Hepatocyte (in vitro differentiated cells): Measurements from ENCODE around the gene KDM4B. TPM values are rescaled to one million over a fixed set of nuclear protein-coding genes. Genes with fewer than 3 reads are reported as not detected.

Experiments used
- DNase-seq: peaks from one replicate; pipeline ENCODE4 v3.0.0-alpha.2; 2016; ENCODE audit warnings: low spot score
- H2AFZ ChIP-seq: fragments of 200-600 bp; sonication (generic); 2 replicates; pipeline ENCODE4 v1.6.0; 2016; ENCODE audit warnings: antibody characterized with exemption, mild to moderate bottlenecking
- H3K27ac ChIP-seq: fragments of 200-600 bp; sonication (generic); 2 replicates; pipeline ENCODE4 v1.5.1; 2016; ENCODE audit warnings: mild to moderate bottlenecking
- H3K27me3 ChIP-seq: fragments of 200-600 bp; sonication (generic); 2 replicates; pipeline ENCODE4 v1.6.1; 2016
- H3K36me3 ChIP-seq: fragments of 200-600 bp; sonication (generic); replicated peaks from 2 replicates; pipeline ENCODE4 v1.5.1; 2016; ENCODE audit warnings: low read depth; ENCODE audit not compliant: insufficient read depth
- H3K4me1 ChIP-seq: fragments of 200-600 bp; sonication (generic); 2 replicates; pipeline ENCODE4 v1.5.1; 2016; ENCODE audit warnings: mild to moderate bottlenecking, moderate library complexity; ENCODE audit not compliant: insufficient read depth
- H3K4me2 ChIP-seq: fragments of 200-600 bp; sonication (generic); 2 replicates; pipeline ENCODE4 v1.6.0; 2016
- H3K4me3 ChIP-seq: fragments of 200-600 bp; sonication (generic); 2 replicates; pipeline ENCODE4 v1.5.1; 2016; ENCODE audit warnings: mild to moderate bottlenecking
- H3K79me2 ChIP-seq: fragments of 200-600 bp; sonication (generic); 2 replicates; pipeline ENCODE4 v1.6.0; 2017; ENCODE audit warnings: mild to moderate bottlenecking
- H3K9me2 ChIP-seq: fragments of 200-600 bp; sonication (generic); replicated peaks from 2 replicates; pipeline ENCODE4 v1.6.0; 2017; ENCODE audit warnings: mild to moderate bottlenecking; ENCODE audit not compliant: insufficient read depth
- H3K9me3 ChIP-seq: fragments of 200-600 bp; sonication (generic); 2 replicates; pipeline ENCODE4 v1.5.1; 2016; ENCODE audit warnings: low read depth, mild to moderate bottlenecking
- H4K20me1 ChIP-seq: fragments of 200-600 bp; sonication (generic); 2 replicates; pipeline ENCODE4 v1.6.0; 2016; ENCODE audit warnings: mild to moderate bottlenecking; ENCODE audit not compliant: insufficient read depth, poor library complexity, severe bottlenecking
- EZH2 ChIP-seq: fragments of 200-600 bp; sonication (generic); IDR thresholded peaks from 2 replicates; pipeline ENCODE4 v1.6.1; 2016; ENCODE audit warnings: antibody characterized with exemption, mild to moderate bottlenecking, borderline replicate concordance
- EZH2phosphoT487 ChIP-seq: fragments of 200-600 bp; sonication (generic); IDR thresholded peaks from one replicate; pipeline ENCODE4 v1.6.1; 2018; ENCODE audit warnings: antibody characterized with exemption, mild to moderate bottlenecking, low read depth, moderate library complexity; ENCODE audit not compliant: unreplicated experiment, severe bottlenecking
- WGBS: methylation state at CpG from one replicate; pipeline ENCODE4 v1.1.6; 2016; ENCODE audit warnings: low lambda C conversion rate; ENCODE audit errors: missing lambda C conversion rate; 5-methylcytosine and 5-hydroxymethylcytosine counted together
- polyA plus RNA-seq: library from polyadenylated mRNA; unstranded; fragments of >200 nt; fragmentation: Nextera tagmentation; extraction: Ambion mirVana; gene quantifications from 2 replicates; pipeline ENCODE4 v1.2.1, GENCODE V29; 2016
- total RNA-seq: library from RNA; depleted of rRNA; stranded (reverse); fragments of >200 nt; gene quantifications from 2 replicates; pipeline ENCODE4 v1.2.3, GENCODE V29; 2014
- TF ChIP-seq, protein P1 (sequence below): fragments of 200-600 bp; sonication (generic); IDR thresholded peaks from 2 replicates; pipeline ENCODE4 v1.5.1; 2016; ENCODE audit warnings: antibody characterized with exemption, mild to moderate bottlenecking; ENCODE audit not compliant: poor library complexity

The KDM4B gene
- total and polyA plus RNA-seq, 2 experiments from 2014 or later = 22.2 to 29.6 TPM

DNA sequence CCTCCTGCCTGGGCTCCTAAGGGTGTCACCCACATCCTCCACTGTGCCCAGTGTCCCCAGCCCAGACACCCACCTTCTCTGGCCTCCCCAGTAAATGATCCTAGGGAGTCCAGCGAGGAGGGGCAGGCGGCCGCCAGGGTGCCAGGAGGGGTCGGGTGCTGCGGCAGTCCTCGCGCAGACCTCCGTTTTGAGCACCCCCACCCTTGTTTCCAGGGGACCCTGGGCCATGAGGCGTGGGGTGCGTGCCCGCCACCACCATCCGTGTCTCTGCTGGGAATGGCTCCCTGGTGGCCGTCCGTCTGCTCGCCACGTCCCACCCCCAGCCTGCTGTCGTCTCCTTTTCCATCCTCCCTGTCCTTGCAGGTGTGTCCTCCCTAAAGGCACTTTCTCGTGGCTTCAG is 133.0 kb downstream of the KDM4B start:
- Histone ChIP-seq H3K4me1 (peaks cover 18% of the 10 kb centered on the region), H3K4me2 (no peak overlapping the region), H4K20me1 (no peaks in the 10 kb centered on the region), H3K79me2 (peaks cover 4% of the 10 kb centered on the region), H3K9me2 (no peaks in the 10 kb centered on the region), H3K9me3 (peaks cover 15% of the 10 kb centered on the region), H2AFZ (no peak overlapping the region), H3K4me3 (no peak overlapping the region), H3K27me3 (no peaks in the 10 kb centered on the region), H3K36me3 (no peaks in the 10 kb centered on the region), H3K27ac (no peak overlapping the region)
- no peak for DNase-seq
- TF ChIP-seq, protein P1, sequence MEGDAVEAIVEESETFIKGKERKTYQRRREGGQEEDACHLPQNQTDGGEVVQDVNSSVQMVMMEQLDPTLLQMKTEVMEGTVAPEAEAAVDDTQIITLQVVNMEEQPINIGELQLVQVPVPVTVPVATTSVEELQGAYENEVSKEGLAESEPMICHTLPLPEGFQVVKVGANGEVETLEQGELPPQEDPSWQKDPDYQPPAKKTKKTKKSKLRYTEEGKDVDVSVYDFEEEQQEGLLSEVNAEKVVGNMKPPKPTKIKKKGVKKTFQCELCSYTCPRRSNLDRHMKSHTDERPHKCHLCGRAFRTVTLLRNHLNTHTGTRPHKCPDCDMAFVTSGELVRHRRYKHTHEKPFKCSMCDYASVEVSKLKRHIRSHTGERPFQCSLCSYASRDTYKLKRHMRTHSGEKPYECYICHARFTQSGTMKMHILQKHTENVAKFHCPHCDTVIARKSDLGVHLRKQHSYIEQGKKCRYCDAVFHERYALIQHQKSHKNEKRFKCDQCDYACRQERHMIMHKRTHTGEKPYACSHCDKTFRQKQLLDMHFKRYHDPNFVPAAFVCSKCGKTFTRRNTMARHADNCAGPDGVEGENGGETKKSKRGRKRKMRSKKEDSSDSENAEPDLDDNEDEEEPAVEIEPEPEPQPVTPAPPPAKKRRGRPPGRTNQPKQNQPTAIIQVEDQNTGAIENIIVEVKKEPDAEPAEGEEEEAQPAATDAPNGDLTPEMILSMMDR = no peak
- no peak for TF ChIP-seq EZH2phosphoT487
- TF ChIP-seq EZH2 = no peak
- WGBS = 100% methylated on average over 3 of the region's 18 CpGs

DNA sequence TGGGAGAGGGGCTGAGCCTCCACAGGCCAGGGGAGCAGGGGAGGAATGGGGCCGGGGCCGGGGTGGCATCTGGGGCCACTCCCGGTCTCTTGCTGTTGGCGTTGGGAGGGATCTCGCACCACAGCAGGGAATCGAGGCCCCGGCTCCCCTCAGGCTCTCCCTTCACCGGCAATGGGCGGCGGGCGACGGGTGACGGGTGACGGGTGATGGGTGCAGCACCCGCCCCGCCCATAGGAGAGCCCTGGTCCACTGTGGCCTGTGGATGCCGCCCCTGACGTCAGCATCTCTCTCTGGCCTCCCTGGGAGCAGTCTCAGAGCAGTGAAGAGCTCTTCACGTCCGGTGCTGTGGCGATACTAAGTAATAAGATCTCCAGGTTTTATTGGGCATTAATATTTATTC is 133.6 kb downstream of the KDM4B start:
- no peak overlapping the region for H2AFZ ChIP-seq
- H3K9me3 ChIP-seq = peaks cover 15% of the 10 kb centered on the region
- WGBS = 95% methylated on average over 18 of the region's 21 CpGs
- H3K9me2 ChIP-seq = no peaks in the 10 kb centered on the region
- no peaks in the 10 kb centered on the region for H3K27me3 ChIP-seq
- H3K4me3 ChIP-seq = no peak overlapping the region
- TF ChIP-seq, protein P1 = no peak
- TF ChIP-seq EZH2phosphoT487 (no peak), EZH2 (no peak)
- peaks cover 18% of the 10 kb centered on the region for H3K4me1 ChIP-seq
- H3K4me2 ChIP-seq = no peak overlapping the region
- peaks cover 4% of the 10 kb centered on the region for H3K79me2 ChIP-seq
- no peaks in the 10 kb centered on the region for H3K36me3 ChIP-seq
- DNase-seq = no peak
- no peak overlapping the region for H3K27ac ChIP-seq
- no peaks in the 10 kb centered on the region for H4K20me1 ChIP-seq

DNA sequence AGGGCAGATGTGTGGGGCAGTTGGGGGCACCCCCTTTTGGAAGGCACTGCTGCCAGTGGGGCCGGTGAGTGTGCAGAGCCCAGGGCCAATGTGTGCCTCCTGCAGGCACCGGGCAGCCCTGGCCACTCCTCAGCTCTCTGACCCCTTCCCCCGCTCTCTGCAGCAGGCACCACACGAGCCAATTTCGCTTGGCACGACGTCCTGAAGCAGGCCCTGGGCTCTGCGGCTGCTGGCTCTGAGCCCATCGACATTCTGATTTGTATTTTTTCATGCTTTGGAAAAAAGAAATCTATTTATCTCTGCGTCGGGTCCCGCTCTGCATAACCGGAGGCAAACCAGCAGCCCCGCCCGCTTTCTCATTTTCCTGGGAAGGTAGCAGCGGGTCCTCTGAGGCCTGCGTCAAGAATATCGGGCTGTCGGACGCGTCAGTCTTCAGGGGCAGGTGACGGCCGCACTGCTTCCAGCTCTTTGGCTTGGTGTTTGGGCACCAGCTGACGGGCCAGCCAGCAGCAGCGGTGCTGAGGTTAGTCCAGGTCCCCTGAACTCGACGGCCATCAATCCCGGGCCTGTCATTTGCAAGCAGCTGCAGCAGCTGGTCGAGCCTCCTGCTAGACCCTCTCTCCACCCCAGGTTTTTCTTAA is 134.3 kb downstream of the KDM4B start:
- peaks cover 4% of the 10 kb centered on the region for H3K79me2 ChIP-seq
- WGBS = 85% methylated on average over 29 of the region's 29 CpGs
- H3K27me3 ChIP-seq = no peaks in the 10 kb centered on the region
- H3K9me2 ChIP-seq = no peaks in the 10 kb centered on the region
- no peaks in the 10 kb centered on the region for H3K36me3 ChIP-seq
- H3K4me2 ChIP-seq = no peak overlapping the region
- peaks cover 15% of the 10 kb centered on the region for H3K9me3 ChIP-seq
- TF ChIP-seq, protein P1 = no peak
- TF ChIP-seq EZH2phosphoT487 (no peak), EZH2 (no peak)
- no peaks in the 10 kb centered on the region for H4K20me1 ChIP-seq
- H3K27ac ChIP-seq = peak overlapping the region; percentile 30
- no peak overlapping the region for H3K4me3 ChIP-seq
- no peak overlapping the region for H2AFZ ChIP-seq
- peaks cover 18% of the 10 kb centered on the region for H3K4me1 ChIP-seq
- DNase-seq = peak; percentile 42
